NCI-H526 (cell line): ENCODE measurements around the gene HOXD13.
A peak's percentile ranks its signal among the peaks of the same experiment; 100 is the strongest.

Experiments used
- DNase-seq, 2 experiments: peaks; one replicate each; lab custom pipeline; 2025; lab: John Stamatoyannopoulos, UW

HOXD13 gene

DNA sequence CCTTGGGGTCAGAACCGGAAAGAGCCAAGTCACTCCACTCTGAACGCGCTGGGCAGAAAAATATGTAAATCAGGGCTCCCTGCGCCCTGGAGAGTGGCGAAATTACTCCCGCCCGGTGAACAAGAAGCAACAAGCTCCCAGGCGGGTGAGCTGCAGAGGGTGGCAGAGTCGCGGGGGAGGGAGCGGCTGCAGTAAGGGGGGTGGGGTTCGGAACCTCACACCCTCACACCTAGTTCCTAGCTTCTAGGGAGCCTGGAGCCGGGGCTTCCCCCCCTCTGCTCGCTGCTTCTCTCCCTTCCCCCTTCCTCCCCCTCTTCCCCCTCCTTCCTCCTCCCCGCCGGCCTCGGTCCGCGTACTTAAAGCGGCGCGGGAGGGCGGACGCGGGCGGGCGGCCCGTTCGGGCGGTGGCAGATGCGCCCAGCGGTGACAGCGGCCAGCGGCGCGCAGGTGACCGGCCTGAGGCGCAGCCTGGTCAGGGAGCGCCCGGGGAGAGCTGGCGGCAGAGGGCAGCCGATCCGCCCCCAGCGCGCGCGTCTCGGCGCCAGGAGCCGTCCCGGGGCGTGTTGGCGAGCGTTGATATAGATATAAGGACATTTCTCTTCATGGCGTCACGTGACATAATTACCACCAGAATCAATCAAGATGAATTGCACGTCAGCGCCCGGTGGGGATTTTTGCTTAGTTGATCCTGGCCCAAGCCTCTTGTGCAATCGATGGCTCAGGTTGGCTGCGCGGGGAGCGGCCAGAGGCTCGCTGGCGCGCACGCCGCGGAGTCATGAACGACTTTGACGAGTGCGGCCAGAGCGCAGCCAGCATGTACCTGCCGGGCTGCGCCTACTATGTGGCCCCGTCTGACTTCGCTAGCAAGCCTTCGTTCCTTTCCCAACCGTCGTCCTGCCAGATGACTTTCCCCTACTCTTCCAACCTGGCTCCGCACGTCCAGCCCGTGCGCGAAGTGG is 14.3 kb downstream of the HOXD13 start, which contains the start of gene HOXD11:
Gene HOXD11 (plus strand): TSS at position 700 of the 959 bp plus-strand sequence. CDS start 76 bp downstream, at position 776.
- peak; percentile 80 to 86 for DNase-seq

DNA sequence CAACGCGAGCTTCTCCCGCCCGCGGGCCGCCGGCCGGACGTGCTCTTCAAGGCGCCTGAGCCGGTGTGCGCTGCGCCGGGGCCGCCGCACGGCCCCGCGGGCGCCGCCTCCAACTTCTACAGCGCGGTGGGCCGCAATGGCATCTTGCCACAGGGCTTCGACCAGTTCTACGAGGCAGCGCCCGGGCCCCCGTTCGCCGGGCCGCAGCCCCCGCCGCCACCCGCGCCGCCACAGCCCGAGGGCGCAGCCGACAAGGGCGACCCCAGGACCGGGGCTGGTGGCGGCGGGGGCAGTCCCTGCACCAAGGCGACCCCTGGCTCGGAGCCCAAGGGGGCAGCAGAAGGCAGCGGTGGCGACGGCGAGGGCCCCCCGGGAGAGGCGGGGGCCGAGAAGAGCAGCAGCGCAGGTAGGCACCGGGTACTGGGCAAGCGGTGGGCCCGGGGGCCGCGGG is 15.2 kb downstream of the HOXD13 start:
- peak in 1 of 2 experiments; percentile 53 for DNase-seq

DNA sequence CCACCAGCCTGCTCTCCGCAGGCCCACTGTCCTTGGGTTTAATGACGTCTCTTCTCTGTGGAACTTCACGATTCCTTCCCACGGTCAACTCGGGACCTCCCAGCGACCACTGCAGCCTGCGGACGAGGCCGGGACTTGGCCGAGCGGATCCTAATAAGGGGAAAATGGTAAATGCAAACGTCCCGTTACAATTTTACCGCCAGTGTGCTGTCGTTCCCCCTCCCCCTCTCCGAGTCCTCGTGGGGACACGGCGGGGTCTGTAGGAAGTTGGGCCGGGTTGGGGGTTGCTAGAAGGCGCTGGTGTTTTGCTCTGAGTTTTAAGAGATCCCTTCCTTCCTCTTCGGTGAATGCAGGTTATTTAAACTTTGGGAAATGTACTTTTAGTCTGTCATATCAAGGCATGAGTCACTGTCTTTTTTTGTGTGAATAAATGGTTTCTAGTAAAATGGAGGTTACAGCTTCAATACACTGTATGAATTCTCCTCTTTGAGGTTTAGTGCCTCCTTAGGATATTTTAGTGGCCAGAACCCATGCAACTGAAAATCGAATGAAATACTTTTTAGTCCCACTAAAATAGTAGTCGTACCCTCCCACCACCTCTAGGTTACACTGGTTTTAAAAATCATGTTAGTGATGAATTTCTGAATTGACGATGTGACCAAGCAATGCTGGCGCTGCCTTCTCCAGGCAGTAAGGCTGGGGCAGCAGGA is 16.8 kb downstream of the HOXD13 start:
- peak; percentile 20 to 62 for DNase-seq

DNA sequence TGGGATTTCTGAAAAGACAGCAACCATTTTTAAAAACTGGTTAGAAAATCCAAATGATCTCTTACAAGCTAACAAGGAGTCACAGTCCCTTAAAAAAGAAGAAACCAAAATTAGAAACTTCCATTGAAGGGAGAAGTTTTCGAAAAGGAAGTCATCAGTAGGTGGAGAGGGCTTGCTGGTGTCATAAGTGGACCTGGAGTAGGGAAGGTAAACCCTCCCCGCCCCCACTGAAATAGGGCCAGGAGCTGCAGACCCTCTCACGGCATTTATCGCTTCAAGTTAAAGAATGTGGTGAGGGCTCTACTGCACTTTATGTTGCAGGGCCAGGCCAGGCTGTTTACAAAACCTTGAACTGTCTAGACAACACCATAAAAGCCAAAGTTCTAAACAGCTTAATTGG is 17.4 kb downstream of the HOXD13 start:
- DNase-seq = peak in 1 of 2 experiments; percentile 54

DNA sequence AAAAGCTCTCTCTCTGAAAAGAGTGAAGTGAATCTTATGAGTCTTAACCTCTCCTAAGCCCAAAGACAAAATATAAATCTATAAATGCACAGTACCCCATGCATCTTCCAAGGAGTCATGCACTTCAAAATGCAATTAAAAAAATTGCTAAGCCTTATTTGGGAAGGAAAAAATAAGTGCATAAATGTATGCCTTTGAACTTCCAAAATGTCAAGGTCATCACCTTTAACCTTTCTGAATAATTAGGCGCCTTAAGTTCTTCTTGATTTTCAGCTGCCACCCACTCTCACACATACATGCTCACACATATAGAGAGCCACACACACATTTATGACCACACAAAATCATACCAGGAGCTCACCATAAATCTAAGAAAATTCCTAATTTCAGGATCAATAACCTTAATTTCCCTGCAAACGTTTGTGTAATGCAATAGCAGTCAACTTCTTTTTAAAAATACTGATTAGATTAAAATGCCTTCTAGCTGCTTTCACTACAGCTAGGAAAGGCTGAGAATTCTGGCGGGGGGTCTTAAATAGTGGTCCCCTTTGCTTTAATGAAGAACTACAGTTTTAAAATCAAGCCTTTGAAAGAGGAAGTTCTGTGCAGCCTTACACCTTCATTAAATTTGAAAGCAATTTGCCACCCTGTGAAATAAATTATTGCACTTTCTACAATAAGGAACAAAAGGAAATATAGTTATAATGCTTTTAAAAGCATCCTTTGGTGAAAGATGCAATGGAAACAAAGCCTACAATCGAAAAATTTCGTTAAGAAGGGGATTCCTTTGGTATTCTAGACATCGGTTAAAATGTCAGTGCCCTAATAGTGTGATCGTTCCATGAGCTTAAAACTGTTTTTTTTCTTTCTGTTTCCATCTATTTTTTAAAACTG is 18.1 kb downstream of the HOXD13 start:
- DNase-seq = no peak

DNA sequence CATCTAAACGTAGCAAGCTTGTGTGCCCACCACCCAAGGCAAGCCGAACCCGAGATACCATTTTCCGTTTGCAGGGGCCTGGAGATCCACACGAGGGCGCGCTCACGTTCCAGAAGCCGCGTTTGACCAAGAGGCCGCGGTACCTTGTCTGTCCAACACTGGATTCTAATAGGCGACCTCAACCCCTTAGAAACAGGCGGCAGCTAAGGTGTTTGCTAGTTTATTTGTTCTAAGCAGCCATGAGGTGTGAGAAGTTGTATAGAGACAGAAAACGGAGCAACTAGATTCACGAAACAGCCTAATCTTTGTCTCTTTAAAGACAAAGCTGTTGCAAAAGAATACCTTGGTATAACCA is 18.8 kb downstream of the HOXD13 start:
- DNase-seq = peak; percentile 90 to 96

DNA sequence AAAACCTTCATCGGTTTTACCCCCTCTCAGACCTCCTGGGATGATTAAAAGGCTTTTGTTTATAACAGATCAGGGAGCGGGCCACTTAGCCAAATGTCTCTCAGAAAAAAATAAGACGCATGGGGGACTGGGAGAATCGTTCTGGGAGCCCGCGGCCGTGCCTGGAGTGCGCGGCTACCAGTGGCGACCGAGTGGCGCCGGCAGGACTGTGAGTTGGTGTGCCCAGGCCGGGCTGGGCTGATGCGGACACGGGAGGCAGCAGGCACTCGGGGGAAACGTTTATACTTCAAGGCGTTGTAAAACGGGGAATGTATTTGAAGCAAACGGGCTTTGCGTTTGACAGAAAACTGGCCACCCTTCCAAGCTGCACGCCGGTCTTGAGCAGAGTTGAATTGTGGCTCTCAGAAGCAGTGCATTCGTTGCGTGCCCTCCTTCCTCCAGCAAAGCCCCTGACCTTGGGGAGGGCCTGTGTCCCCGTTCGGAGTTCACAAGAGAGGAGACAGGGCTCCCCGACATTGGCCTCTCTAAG is 19.4 kb downstream of the HOXD13 start:
- DNase-seq = peak; percentile 22 to 71

DNA sequence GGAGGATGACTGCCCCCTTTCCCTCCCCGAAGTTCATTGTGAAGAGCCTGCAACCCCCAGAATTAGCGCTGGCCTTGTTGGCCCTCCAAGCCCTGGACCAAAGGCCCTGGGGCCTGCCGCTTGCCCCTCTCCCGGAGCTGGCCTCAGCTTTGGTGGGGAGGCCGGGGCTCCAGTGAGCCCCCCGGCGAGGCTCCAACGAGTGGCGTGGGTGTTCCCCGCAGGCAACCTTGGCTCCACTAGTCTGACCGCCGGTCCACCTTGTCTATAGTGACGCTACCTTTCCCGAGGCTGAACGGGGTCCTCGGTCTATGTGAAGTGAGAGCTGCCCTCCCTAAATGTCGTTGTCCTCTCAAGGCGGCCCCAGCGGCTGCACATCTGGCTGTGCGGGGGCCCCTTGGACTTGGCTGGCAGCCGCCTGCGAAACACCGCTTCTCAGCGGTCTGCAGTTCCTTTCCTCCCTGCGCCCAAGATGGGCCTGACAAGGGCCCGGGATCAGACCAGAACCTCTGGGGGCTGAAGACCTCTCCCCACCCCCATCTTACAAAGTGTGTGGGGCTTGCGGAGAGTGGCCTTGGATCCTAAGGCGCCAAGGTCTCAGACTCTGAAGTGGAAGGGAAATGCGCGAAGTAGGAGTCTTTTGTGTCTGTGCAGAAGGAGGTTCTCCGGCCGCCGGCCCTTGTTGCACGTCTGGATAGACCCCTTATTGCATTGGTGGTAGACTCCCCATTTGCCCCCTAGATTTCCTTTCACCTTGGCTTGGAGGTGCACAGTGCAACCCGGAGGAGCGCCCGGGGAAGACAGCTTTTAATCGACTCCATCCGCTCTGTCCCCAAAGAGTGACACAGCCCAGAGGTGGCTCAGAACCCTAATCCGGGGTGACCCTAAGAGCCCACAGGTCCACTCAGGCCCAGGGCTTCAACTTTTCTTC is 20.1 kb downstream of the HOXD13 start:
- no peak for DNase-seq

DNA sequence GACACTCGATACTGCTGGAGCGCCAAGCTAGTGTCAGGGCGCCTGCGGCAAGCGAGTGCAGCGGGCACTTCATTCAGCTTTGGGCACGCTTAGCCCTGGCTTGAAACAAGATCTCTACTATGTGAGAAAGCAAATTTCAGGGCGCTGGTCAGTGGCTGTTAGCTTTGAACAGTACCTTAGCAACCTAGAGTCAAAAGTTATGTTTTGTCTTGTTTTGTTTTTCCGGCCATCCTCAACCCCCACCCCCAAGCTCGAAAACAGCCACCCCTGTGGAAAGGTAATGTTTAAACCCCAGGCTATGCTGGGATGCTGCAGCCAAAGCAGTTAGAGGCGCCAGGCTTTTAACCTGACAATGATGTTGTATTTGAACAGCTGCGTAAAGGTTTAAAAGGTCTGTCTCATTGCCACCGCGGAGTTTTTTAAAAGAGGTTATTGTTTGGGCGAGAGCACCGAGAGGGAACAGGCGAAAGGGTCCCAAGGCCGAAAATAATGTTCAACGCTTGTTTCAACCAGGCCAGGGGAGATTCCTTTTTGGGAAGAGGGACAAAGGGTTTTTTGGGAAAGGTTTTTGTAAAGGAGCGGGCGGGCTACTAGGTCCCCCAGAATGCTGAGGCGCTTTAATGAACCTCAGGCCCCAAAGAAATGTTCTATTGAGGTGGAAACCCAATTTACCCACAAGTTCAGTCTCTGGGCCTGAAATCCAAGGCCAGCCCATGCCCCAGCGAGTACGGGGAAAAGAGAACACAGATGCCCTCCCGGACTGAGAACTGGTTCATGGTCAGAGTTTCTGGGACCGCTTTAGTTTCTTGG is 21.8 kb downstream of the HOXD13 start:
- DNase-seq = peak; percentile 90 to 97

DNA sequence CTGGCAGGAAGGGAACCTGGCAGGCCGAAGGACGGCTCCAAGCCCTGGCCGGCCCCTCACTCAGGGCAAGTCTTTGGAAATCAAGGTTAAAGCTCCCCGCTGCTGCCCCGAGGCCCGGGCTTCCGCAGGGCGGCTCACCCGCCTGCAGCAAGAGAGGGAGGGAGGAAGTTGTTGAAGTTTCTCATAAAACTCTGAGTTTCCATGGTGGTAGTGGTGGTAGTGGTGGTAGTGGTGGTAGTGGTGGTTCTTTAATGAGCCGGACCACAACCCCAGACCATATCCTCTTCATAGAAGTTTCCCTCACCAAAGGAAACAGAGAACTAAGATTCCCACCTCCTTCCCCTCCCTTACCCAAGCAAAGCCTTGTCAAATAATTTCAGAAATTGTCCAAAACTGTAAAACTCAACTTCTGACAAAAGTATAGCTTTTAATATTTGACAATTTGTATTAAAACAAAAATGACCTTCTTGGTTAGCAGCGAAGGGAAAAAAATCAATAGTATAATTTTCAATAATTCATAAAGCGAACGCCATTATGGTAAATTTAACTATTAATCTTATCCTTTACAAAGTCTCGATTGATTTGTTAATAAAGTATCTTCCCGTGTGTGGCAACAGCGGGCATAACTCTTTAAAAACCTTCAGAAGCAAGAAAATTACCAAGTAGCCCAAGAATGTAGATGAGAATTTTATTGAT is 22.6 kb downstream of the HOXD13 start:
- DNase-seq = no peak

DNA sequence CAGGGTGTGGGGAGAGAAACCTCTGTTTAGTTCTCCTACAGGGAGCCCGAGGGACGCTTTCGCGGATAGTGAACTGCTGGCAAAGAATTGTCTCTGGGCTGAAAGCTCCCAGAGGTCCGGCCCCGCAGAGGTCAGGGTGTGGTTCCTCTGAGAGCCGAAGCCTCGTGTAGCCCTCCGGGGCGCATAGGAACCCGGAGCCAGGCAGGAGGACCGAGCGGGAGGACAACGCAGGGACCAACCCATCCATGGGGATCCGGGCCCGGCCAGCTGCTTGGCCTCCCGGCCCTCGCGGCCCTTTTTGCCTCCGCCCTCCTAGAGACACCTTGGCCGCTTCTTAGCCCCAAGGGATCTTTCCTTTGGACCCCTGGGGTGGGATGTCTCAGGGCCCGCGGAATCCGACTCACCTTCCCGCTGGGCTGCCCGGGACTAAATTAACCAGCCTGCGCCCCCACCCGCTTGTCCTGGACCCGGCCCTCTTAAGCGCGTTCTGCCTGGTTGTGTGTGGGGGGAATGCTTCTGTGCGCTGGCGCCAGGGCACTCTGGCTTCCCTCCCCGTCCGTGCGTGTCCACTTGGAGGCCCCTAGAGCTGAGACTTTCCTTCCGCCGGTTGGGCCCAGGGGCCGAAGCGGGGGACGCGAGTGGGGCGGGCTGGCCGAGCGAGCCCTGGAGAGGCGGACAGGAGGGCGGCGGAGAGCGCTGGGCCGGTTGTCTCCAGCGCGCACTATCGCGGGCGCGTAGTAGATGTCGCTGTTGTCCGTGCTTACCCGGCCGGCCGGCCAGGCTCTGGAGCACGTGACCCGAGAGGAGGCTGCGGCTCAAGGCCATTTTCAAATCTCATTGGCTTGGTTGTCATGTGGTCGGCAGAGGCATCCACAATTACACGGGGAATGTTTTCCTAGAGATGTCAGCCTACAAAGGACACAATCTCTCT is 23.6 kb downstream of the HOXD13 start, which contains the start of gene HOXD10:
Gene HOXD10 (plus strand): TSS at position 896 of the 931 bp plus-strand sequence. CDS start 56 bp downstream, outside the sequence.
- DNase-seq = no peak

DNA sequence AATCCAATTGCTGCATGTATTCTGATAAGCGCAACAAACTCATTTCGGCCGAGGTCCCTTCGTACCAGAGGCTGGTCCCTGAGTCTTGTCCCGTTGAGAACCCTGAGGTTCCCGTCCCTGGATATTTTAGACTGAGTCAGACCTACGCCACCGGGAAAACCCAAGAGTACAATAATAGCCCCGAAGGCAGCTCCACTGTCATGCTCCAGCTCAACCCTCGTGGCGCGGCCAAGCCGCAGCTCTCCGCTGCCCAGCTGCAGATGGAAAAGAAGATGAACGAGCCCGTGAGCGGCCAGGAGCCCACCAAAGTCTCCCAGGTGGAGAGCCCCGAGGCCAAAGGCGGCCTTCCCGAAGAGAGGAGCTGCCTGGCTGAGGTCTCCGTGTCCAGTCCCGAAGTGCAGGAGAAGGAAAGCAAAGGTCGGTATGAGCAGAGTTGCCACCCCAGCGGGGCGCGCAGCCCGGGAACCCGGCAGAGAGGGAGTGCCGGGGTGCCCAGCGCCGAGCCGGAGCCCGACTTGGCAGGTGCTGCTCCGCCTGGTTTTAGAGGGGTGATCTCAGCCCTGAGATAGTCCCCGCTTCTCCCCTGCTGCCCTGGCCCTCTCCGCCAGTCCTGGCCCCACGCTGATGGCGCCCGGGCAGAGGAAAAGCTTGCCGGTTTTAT is 24.8 kb downstream of the HOXD13 start:
- no peak for DNase-seq

DNA sequence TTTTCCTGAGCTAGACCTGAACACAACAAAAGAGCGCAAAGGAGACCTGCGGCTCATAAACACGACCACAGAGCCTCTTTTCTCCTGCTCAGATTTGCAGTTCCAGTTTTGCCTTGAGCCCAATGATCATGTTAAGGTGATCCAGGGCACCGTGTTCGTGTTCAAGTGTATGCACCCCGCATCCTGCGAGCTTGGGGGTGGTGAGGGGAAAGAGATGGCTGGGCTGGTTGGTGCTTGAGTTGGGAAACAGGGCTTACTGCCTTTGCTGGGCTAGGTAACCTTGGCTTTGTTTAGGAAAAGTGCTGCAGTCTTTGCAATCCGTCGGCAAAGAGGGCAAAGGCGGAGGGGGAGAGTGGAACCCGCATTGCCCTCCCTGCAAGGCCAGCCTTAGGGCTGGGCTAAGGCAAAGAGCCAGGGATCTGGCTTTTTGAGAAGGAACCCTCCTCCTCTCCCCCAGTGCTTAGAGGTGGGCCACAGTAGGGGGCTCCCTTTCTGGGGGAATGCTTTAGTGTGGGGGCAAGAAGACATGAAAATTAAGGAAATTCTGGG is 25.4 kb downstream of the HOXD13 start:
- DNase-seq = no peak

DNA sequence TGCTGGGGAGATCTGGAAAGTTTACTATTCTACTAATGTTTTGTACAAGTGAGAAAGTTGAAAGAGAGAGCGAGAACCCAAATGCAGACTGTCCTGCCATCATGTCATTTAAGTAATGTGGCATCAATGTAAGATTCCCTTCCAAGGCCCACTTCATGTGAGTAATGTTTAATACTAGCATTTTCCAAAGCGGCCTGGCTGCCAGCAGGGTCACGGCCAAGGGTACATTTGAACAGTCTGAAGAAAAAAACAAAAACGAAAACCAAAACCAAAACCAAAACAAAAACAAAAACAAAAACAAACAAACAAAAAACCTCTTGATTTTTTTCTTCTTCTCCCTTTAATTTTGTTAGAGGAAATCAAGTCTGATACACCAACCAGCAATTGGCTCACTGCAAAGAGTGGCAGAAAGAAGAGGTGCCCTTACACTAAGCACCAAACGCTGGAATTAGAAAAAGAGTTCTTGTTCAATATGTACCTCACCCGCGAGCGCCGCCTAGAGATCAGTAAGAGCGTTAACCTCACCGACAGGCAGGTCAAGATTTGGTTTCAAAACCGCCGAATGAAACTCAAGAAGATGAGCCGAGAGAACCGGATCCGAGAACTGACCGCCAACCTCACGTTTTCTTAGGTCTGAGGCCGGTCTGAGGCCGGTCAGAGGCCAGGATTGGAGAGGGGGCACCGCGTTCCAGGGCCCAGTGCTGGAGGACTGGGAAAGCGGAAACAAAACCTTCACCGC is 26.2 kb downstream of the HOXD13 start:
- DNase-seq = no peak

DNA sequence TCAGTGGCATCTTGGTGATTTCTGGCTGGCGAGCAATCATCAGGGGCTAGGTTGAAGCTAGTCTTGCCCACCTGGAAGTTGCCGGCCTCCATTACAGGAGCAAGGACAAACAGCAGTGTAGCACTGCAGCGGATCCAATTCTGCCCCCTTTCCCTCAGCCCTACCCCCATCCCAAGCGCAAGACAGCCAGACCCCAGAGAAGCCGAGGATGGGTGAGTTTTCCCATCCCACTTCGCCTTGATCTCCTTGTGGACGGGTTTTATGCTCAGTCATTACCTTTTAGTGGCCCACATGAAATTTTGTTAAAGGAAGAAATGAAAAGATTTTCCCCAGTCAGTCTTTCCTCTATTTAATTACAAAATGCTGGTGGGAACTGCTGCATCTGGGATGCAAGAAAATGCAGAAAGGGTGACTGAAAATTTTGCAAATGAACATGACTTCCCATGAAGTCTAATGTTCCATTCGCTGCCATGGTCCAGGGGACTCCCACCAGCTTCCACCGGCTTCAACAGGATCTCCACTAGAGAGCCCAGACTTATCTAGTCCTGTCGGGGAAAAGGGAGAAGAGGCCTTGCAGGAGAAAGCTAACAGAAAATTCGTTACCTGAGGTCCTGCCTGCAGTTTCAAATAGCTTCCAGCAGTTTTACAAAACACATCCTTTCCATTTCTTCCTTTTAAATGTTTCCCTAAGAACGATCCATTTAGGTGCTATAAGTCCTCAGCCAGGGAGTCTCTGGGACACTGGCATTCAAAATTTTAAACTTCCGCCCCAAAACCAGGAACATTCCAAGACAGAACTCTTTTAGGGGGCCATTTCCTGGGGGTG is 28.1 kb downstream of the HOXD13 start:
- DNase-seq = no peak
